ENCODE results near the gene KRTAP9-4. TPM values are rescaled to one million over a fixed set of nuclear protein-coding genes. Genes with fewer than 3 reads are reported as not detected.
"Not testable (repeated sequence)": the region's sequence is repeated elsewhere in the genome, so short reads cannot be mapped to it uniquely, and the experiment has no call there.

KRTAP9-4 gene
- not detected for total RNA-seq

- DNase-seq; intact Hi-C loops (cut with DNase I); H3K27ac ChIP-seq; H3K36me3 ChIP-seq; H3K4me3 ChIP-seq; H3K9me3 ChIP-seq; H3K9ac ChIP-seq (ENCODE audit: low read depth in 2 of 2, low read length in 2 of 2); H3K27me3 ChIP-seq; H3K4me1 ChIP-seq: not testable (repeated sequence)
Observed at GRCh38 chr17:41249637-41250240, at the start of gene KRTAP9-4. Gene KRTAP9-4 (plus strand): TSS chr17:41249687. CDS start chr17:41249721, 34 bp downstream.

GRCh38 chr17:41211845-41212466, 37.5 kb upstream of the KRTAP9-4 start:
- H3K4me3 ChIP-seq, result no peak overlapping the region
- no peak for DNase-seq
- H3K27me3 ChIP-seq, result no peaks in the 10 kb centered on the region
- intact Hi-C loops (cut with DNase I), result no loop called here
- TF ChIP-seq, protein P1, sequence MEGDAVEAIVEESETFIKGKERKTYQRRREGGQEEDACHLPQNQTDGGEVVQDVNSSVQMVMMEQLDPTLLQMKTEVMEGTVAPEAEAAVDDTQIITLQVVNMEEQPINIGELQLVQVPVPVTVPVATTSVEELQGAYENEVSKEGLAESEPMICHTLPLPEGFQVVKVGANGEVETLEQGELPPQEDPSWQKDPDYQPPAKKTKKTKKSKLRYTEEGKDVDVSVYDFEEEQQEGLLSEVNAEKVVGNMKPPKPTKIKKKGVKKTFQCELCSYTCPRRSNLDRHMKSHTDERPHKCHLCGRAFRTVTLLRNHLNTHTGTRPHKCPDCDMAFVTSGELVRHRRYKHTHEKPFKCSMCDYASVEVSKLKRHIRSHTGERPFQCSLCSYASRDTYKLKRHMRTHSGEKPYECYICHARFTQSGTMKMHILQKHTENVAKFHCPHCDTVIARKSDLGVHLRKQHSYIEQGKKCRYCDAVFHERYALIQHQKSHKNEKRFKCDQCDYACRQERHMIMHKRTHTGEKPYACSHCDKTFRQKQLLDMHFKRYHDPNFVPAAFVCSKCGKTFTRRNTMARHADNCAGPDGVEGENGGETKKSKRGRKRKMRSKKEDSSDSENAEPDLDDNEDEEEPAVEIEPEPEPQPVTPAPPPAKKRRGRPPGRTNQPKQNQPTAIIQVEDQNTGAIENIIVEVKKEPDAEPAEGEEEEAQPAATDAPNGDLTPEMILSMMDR (IDR thresholded peaks at IDR 0.05), result no peak
- H3K27ac ChIP-seq, result no peak overlapping the region
- H3K9ac ChIP-seq (ENCODE audit: low read depth in 2 of 2, low read length in 2 of 2), result no peak overlapping the region
- H3K36me3 ChIP-seq, result no peaks in the 10 kb centered on the region
- H3K9me3 ChIP-seq, result no peaks in the 10 kb centered on the region
- H3K4me1 ChIP-seq, result no peaks in the 10 kb centered on the region

DNA sequence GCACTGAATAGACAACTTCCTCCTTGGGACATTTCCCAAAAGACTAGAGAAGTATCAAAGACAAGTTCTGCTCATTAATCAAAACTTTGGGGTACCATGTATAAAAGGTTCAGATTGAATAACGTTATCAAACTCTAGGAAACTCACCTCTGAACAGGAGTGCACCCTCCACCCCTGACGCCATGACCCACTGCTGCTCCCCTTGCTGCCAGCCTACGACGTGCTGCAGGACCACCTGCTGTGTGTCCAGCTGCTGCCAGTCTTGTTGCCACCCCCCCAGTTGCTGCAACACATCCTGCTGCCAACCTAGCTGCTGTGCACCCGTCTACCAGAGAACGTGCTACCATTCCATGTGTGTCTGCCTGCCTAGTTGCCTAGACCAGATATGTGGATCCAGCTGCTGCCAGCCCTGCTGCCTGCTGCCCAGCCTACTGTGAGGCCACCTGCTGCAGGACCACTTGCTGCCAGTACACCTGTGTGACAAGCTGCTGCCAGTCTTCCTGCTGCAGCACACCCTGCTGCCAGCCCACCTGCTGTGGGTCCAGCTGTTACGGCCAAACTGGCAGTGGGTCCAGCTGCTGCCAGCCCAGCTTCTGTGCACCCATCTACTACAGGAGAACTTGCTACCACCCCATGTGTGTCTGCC, 36.8 kb upstream of the KRTAP9-4 start:
- Histone ChIP-seq H3K27ac (no peak overlapping the region), H3K4me1 (no peaks in the 10 kb centered on the region), H3K4me3 (no peak overlapping the region), H3K36me3 (no peaks in the 10 kb centered on the region), H3K27me3 (no peaks in the 10 kb centered on the region), H3K9ac (ENCODE audit: low read depth in 2 of 2, low read length in 2 of 2) (no peak overlapping the region), H3K9me3 (no peaks in the 10 kb centered on the region)
- no peak for DNase-seq
- TF ChIP-seq, protein P1 (IDR thresholded peaks at IDR 0.05), result no peak
- intact Hi-C loops (cut with DNase I), result no loop called here

DNA sequence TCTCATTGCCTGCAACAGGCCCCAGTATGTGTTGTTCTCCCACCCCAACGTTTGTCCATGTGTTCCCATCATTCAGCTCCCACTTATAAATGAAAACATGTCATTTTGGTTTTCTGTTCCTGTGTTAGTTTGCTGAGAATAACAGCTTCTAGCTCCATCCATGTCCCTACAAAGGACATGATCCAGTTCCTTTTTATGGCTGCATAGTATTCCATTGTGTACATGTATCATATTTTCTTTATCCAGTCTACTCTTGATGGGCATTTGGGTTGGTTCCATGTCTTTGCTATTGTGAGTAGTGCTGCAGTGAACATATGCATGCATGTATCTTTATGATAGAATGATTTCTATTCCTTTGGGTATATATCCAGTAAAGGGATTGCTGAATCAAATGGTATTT, 33.8 kb upstream of the KRTAP9-4 start:
- intact Hi-C loops (cut with DNase I), result no loop called here
- Histone ChIP-seq H3K9me3 (no peaks in the 10 kb centered on the region), H3K4me1 (no peaks in the 10 kb centered on the region), H3K36me3 (no peaks in the 10 kb centered on the region), H3K27me3 (no peaks in the 10 kb centered on the region), H3K27ac (no peak overlapping the region), H3K4me3 (no peak overlapping the region), H3K9ac (ENCODE audit: low read depth in 2 of 2, low read length in 2 of 2) (no peak overlapping the region)
- TF ChIP-seq, protein P1 (IDR thresholded peaks at IDR 0.05), result no peak
- no peak for DNase-seq

GRCh38 chr17:41223821-41224220, 25.7 kb upstream of the KRTAP9-4 start:
- no peaks in the 10 kb centered on the region for H3K36me3 ChIP-seq
- no peaks in the 10 kb centered on the region for H3K9me3 ChIP-seq
- no peak overlapping the region for H3K27ac ChIP-seq
- no peaks in the 10 kb centered on the region for H3K4me1 ChIP-seq
- H3K4me3 ChIP-seq, result no peak overlapping the region
- H3K27me3 ChIP-seq, result no peaks in the 10 kb centered on the region
- DNase-seq, result no peak
- H3K9ac ChIP-seq (ENCODE audit: low read depth in 2 of 2, low read length in 2 of 2), result no peak overlapping the region
- intact Hi-C loops (cut with DNase I), result no loop called here
- TF ChIP-seq, protein P1 (IDR thresholded peaks at IDR 0.05), result no peak

DNA sequence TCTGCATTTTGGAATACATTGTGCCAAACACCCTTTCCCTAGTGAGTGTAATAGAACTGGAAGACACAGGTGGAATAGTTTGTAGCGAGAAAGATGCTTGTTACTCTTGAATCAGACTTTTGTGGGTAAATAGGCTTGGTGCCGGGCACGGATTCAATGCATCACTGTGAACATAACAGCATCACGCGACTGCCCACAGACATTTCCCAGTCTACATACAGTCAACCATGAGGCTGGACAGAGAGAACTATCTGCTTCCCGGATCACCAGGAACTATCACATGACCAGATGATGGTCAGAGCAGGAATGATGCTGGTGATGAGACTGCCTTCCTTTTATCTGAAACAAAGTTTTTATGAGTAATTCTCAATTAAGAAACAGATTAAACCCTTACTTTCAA, 23.4 kb upstream of the KRTAP9-4 start:
- intact Hi-C loops (cut with DNase I), result no loop called here
- H3K9ac ChIP-seq (ENCODE audit: low read depth in 2 of 2, low read length in 2 of 2), result no peak overlapping the region
- H3K27ac ChIP-seq, result no peak overlapping the region
- H3K4me1 ChIP-seq, result no peaks in the 10 kb centered on the region
- no peaks in the 10 kb centered on the region for H3K36me3 ChIP-seq
- H3K27me3 ChIP-seq, result no peaks in the 10 kb centered on the region
- H3K9me3 ChIP-seq, result no peaks in the 10 kb centered on the region
- TF ChIP-seq, protein P1 (IDR thresholded peaks at IDR 0.05), result no peak
- H3K4me3 ChIP-seq, result no peak overlapping the region
- no peak for DNase-seq

GRCh38 chr17:41226598-41227095, 22.8 kb upstream of the KRTAP9-4 start, which contains the start of gene KRTAP9-2:
Gene KRTAP9-2 (plus strand): TSS chr17:41226648. CDS start chr17:41226655, 7 bp downstream.
- intact Hi-C loops (cut with DNase I); H3K36me3 ChIP-seq; DNase-seq; H3K27ac ChIP-seq; H3K4me1 ChIP-seq; H3K9me3 ChIP-seq; H3K27me3 ChIP-seq; H3K9ac ChIP-seq (ENCODE audit: low read depth in 2 of 2, low read length in 2 of 2); H3K4me3 ChIP-seq: not testable (repeated sequence)
